ENCODE results near the gene GSDMA. TPM values are rescaled to one million over a fixed set of nuclear protein-coding genes. Genes with fewer than 3 reads are reported as not detected.
A peak's percentile ranks its signal among the peaks of the same experiment; 100 is the strongest.
"Not testable (repeated sequence)": the region's sequence is repeated elsewhere in the genome, so short reads cannot be mapped to it uniquely, and the experiment has no call there.

GSDMA gene
- total RNA-seq, 1 experiment from 2014 or later = 0.55 TPM

GRCh38 chr17:39944393-39944711 lies 18.5 kb upstream of the GSDMA start:
- Histone ChIP-seq H3K27ac (no peak overlapping the region), H3K4me3 (no peak overlapping the region), H2AFZ (no peak overlapping the region), H3K79me2 (ENCODE audit: low read depth) (no peaks in the 10 kb centered on the region), H3K9me2 (ENCODE audit: insufficient read depth) (no peaks in the 10 kb centered on the region), H3K9me3 (ENCODE audit: insufficient read depth, low read depth) (no peaks in the 10 kb centered on the region), H3K27me3 (ENCODE audit: insufficient read depth, low read depth) (no peaks in the 10 kb centered on the region), H3K4me2 (no peak overlapping the region), H3F3A (ENCODE audit: insufficient read depth, low read depth) (peaks cover 7% of the 10 kb centered on the region; the same call in 1 of the 2 replicates), H3K36me3 (ENCODE audit: low read depth) (no peaks in the 10 kb centered on the region), H4K20me1 (ENCODE audit: insufficient read depth) (no peaks in the 10 kb centered on the region), H3K4me1 (replicated peaks; ENCODE audit: insufficient read depth) (peaks cover 14% of the 10 kb centered on the region)
- no peak for TF ChIP-seq CTCF (conservative IDR thresholded peaks at IDR 0.05)
- no peak for TF ChIP-seq EZH2 (IDR thresholded peaks at IDR 0.05; ENCODE audit: low read depth)
- ChIA-PET POLR2A (ENCODE audit: unreplicated experiment) (no interaction called here), CTCF (no interaction called here)
- no TSS peak for BruUV-seq (replicated peaks)
- DNase-seq = no peak
- intact Hi-C loops (cut with micrococcal nuclease; ENCODE audit: unreplicated experiment) = no loop called here

- Histone ChIP-seq H3K27me3 (ENCODE audit: insufficient read depth, low read depth) (no peaks in the 10 kb centered on the region), H3K9me3 (ENCODE audit: insufficient read depth, low read depth) (no peaks in the 10 kb centered on the region), H3K4me3 (no peak overlapping the region), H3K79me2 (ENCODE audit: low read depth) (no peaks in the 10 kb centered on the region), H2AFZ (no peak overlapping the region), H3K27ac (no peak overlapping the region), H3K4me2 (no peak overlapping the region), H3K36me3 (ENCODE audit: low read depth) (no peaks in the 10 kb centered on the region), H3K9me2 (ENCODE audit: insufficient read depth) (no peaks in the 10 kb centered on the region), H3K4me1 (replicated peaks; ENCODE audit: insufficient read depth) (peaks cover 16% of the 10 kb centered on the region), H3F3A (ENCODE audit: insufficient read depth, low read depth) (peaks cover 5% of the 10 kb centered on the region; the same call in 1 of the 2 replicates), H4K20me1 (ENCODE audit: insufficient read depth) (no peaks in the 10 kb centered on the region)
- ChIA-PET POLR2A (ENCODE audit: unreplicated experiment) (interaction anchor here (0.6 kb wide), 1 partner anchor 10 kb away, joined by 6 read pairs; no protein-coding TSS in a partner anchor), CTCF (no interaction called here)
- intact Hi-C loops (cut with micrococcal nuclease; ENCODE audit: unreplicated experiment) = no loop called here
- DNase-seq = no peak
- no TSS peak for BruUV-seq (replicated peaks)
- TF ChIP-seq EZH2 (IDR thresholded peaks at IDR 0.05; ENCODE audit: low read depth) = no peak
- TF ChIP-seq CTCF (conservative IDR thresholded peaks at IDR 0.05) = no peak
Measured at GRCh38 chr17:39946551-39947330, 16.1 kb upstream of the GSDMA start.

GRCh38 chr17:39948489-39948828 lies 14.3 kb upstream of the GSDMA start:
- Histone ChIP-seq H3K4me2 (peak overlapping the region; percentile 17), H3K27ac (peak overlapping the region; percentile 71), H3K4me1 (replicated peaks; ENCODE audit: insufficient read depth) (peaks cover 20% of the 10 kb centered on the region)
- intact Hi-C loops (cut with micrococcal nuclease; ENCODE audit: unreplicated experiment); H4K20me1 ChIP-seq (ENCODE audit: insufficient read depth); DNase-seq; H3K36me3 ChIP-seq (ENCODE audit: low read depth); H3K79me2 ChIP-seq (ENCODE audit: low read depth); H3K27me3 ChIP-seq (ENCODE audit: insufficient read depth, low read depth); BruUV-seq (replicated peaks); H2AFZ ChIP-seq; H3K9me3 ChIP-seq (ENCODE audit: insufficient read depth, low read depth); CTCF ChIA-PET; H3F3A ChIP-seq (ENCODE audit: insufficient read depth, low read depth); H3K9me2 ChIP-seq (ENCODE audit: insufficient read depth); H3K4me3 ChIP-seq; POLR2A ChIA-PET (ENCODE audit: unreplicated experiment): not testable (repeated sequence)

- Histone ChIP-seq H3K36me3 (ENCODE audit: low read depth) (no peaks in the 10 kb centered on the region), H3K27ac (peak overlapping the region; percentile 71), H3K4me3 (no peak overlapping the region), H3K4me2 (peak overlapping the region; percentile 17), H2AFZ (no peak overlapping the region), H3K9me2 (ENCODE audit: insufficient read depth) (no peaks in the 10 kb centered on the region), H3F3A (ENCODE audit: insufficient read depth, low read depth) (peaks cover 12% of the 10 kb centered on the region; the same call in 1 of the 2 replicates), H3K27me3 (ENCODE audit: insufficient read depth, low read depth) (no peaks in the 10 kb centered on the region), H3K79me2 (ENCODE audit: low read depth) (no peaks in the 10 kb centered on the region), H3K9me3 (ENCODE audit: insufficient read depth, low read depth) (no peaks in the 10 kb centered on the region), H3K4me1 (replicated peaks; ENCODE audit: insufficient read depth) (peaks cover 20% of the 10 kb centered on the region), H4K20me1 (ENCODE audit: insufficient read depth) (no peaks in the 10 kb centered on the region)
- TF ChIP-seq CTCF (conservative IDR thresholded peaks at IDR 0.05) = no peak
- no peak for TF ChIP-seq EZH2 (IDR thresholded peaks at IDR 0.05; ENCODE audit: low read depth)
- DNase-seq = peak in 1 of 2 experiments; percentile 85
- intact Hi-C loops (cut with micrococcal nuclease; ENCODE audit: unreplicated experiment) = no loop called here
- ChIA-PET CTCF (no interaction called here), POLR2A (ENCODE audit: unreplicated experiment) (interaction anchor here (0.8 kb wide), 1 partner anchor 171 kb away, joined by 6 read pairs; no protein-coding TSS in a partner anchor)
- BruUV-seq (replicated peaks) = no TSS peak
Measured at GRCh38 chr17:39949028-39949427, 13.8 kb upstream of the GSDMA start.

Data from PC-9 (cell line).